ENCODE results near the gene XXYLT1. TPM values are rescaled to one million over a fixed set of nuclear protein-coding genes. Genes with fewer than 3 reads are reported as not detected.

Gene XXYLT1
- total RNA-seq, 1 experiment from 2014 or later: 23.4 TPM

- TF ChIP-seq ZNF281 (CRISPR knock-in tag; IDR thresholded peaks at IDR 0.05): no peak
These were observed 236.9 kb downstream of the XXYLT1 start (continued) for GRCh38 chr3:195034101-195034500.

GRCh38 chr3:195033531-195034091 is 237.3 kb downstream of the XXYLT1 start:
- POLR2A ChIA-PET: no interaction called here
- Mint-ChIP-seq H3K36me3 (peaks cover 6% of the 10 kb centered on the region; the same call in 1 of the 2 replicates), H3K27me3 (ENCODE audit: low read depth) (peaks cover 15% of the 10 kb centered on the region), H3K4me3 (no peak overlapping the region), H3K9me3 (peaks cover 10% of the 10 kb centered on the region), H3K4me1 (peaks cover 50% of the 10 kb centered on the region), H3K27ac (no peak overlapping the region)
- TF ChIP-seq ZBTB21 (CRISPR knock-in tag; IDR thresholded peaks at IDR 0.05; ENCODE audit: borderline replicate concordance) (no peak), CDX4 (CRISPR knock-in tag; IDR thresholded peaks at IDR 0.05; ENCODE audit: borderline replicate concordance) (no peak), HMGA2 (CRISPR knock-in tag; IDR thresholded peaks at IDR 0.05) (no peak), ZNF317 (CRISPR knock-in tag; IDR thresholded peaks at IDR 0.05; ENCODE audit: borderline replicate concordance, low read depth) (no peak), SMAD3 (CRISPR knock-in tag; IDR thresholded peaks at IDR 0.05; ENCODE audit: borderline replicate concordance) (no peak), ARID4B (CRISPR knock-in tag; IDR thresholded peaks at IDR 0.05; ENCODE audit: borderline replicate concordance) (no peak), TEAD1 (CRISPR knock-in tag; IDR thresholded peaks at IDR 0.05) (no peak), ZNF671 (CRISPR knock-in tag; IDR thresholded peaks at IDR 0.05) (no peak), SOX15 (CRISPR knock-in tag; IDR thresholded peaks at IDR 0.05) (no peak), JUN (CRISPR knock-in tag; IDR thresholded peaks at IDR 0.05) (no peak), IRF2 (CRISPR knock-in tag; IDR thresholded peaks at IDR 0.05; ENCODE audit: borderline replicate concordance, low read depth) (no peak), NFYB (CRISPR knock-in tag; conservative IDR thresholded peaks at IDR 0.05; ENCODE audit: low read depth) (no peak), CBFB (CRISPR knock-in tag; IDR thresholded peaks at IDR 0.05; ENCODE audit: low read depth) (no peak), NR3C1 (CRISPR knock-in tag; conservative IDR thresholded peaks at IDR 0.05; ENCODE audit: low read depth) (no peak)
- ATAC-seq (peak; percentile 42; the same call in 1 of the 2 replicates), DNase-seq (ENCODE audit: low spot score) (no peak)
- CTCF ChIA-PET: interaction anchor here (1.4 to 1.6 kb wide), 2 partner anchors 73 to 237 kb away, joined by 3 to 5 read pairs; no protein-coding TSS in a partner anchor

GRCh38 chr3:195032955-195033354 is 238.0 kb downstream of the XXYLT1 start:
- CTCF ChIA-PET: no interaction called here

More at GRCh38 chr3:195032955-195033354, 238.0 kb downstream of the XXYLT1 start:
- no peak overlapping the region for H3K4me3 Mint-ChIP-seq
- peaks cover 9% of the 10 kb centered on the region for H3K9me3 Mint-ChIP-seq
- peaks cover 5% of the 10 kb centered on the region; the same call in 1 of the 2 replicates for H3K36me3 Mint-ChIP-seq
- POLR2A ChIA-PET: no interaction called here
- TF ChIP-seq ATF1 (CRISPR knock-in tag; IDR thresholded peaks at IDR 0.05) (no peak), AR (CRISPR knock-in tag; IDR thresholded peaks at IDR 0.05) (no peak), E2F4 (CRISPR knock-in tag; IDR thresholded peaks at IDR 0.05; ENCODE audit: borderline replicate concordance, low read depth) (no peak)
- no peak for DNase-seq (ENCODE audit: low spot score)
- H3K27ac Mint-ChIP-seq: no peak overlapping the region
- no peak for ATAC-seq
- peaks cover 15% of the 10 kb centered on the region for H3K27me3 Mint-ChIP-seq (ENCODE audit: low read depth)
- H3K4me1 Mint-ChIP-seq: peaks cover 50% of the 10 kb centered on the region

Data from WTC11 (cell line).